ENCODE measurements around the gene ECHS1.

Gene ECHS1

GRCh38 chr10:133350283-133350949 lies 22.7 kb downstream of the ECHS1 start:
- no peak for DNase-seq (ENCODE audit: low read depth)
- no peak overlapping the region for H3K4me3 ChIP-seq (ENCODE audit: low read depth, low read length)
- TF ChIP-seq CTCF (IDR thresholded peaks at IDR 0.05; ENCODE audit: low read depth, low read length) = no peak
- no peak for TF ChIP-seq MAX (IDR thresholded peaks at IDR 0.05; ENCODE audit: low read depth, low read length)
- no peak for TF ChIP-seq MYC (IDR thresholded peaks at IDR 0.05; ENCODE audit: low read depth, low read length)
- TF ChIP-seq POLR2A (IDR thresholded peaks at IDR 0.05; ENCODE audit: extremely low read depth, insufficient read length) = no peak

GRCh38 chr10:133349577-133350011 lies 23.6 kb downstream of the ECHS1 start:
- no peak overlapping the region for H3K4me3 ChIP-seq (ENCODE audit: low read depth, low read length)
- TF ChIP-seq MAX (IDR thresholded peaks at IDR 0.05; ENCODE audit: low read depth, low read length) (no peak), POLR2A (IDR thresholded peaks at IDR 0.05; ENCODE audit: extremely low read depth, insufficient read length) (no peak)
- DNase-seq (ENCODE audit: low read depth) = no peak

- no peak overlapping the region for H3K4me3 ChIP-seq (ENCODE audit: low read depth, low read length)
- no peak for DNase-seq (ENCODE audit: low read depth)
- TF ChIP-seq CTCF (IDR thresholded peaks at IDR 0.05; ENCODE audit: low read depth, low read length) (no peak), MYC (IDR thresholded peaks at IDR 0.05; ENCODE audit: low read depth, low read length) (no peak), MAX (IDR thresholded peaks at IDR 0.05; ENCODE audit: low read depth, low read length) (no peak), POLR2A (IDR thresholded peaks at IDR 0.05; ENCODE audit: extremely low read depth, insufficient read length) (no peak)
Measured at GRCh38 chr10:133349160-133349568, 24.0 kb downstream of the ECHS1 start.

GRCh38 chr10:133347710-133348517 lies 25.2 kb downstream of the ECHS1 start:
- no peak for TF ChIP-seq CTCF (IDR thresholded peaks at IDR 0.05; ENCODE audit: low read depth, low read length)
- no peak overlapping the region for H3K4me3 ChIP-seq (ENCODE audit: low read depth, low read length)

GRCh38 chr10:133346413-133346812 lies 26.7 kb downstream of the ECHS1 start:
- TF ChIP-seq POLR2A (IDR thresholded peaks at IDR 0.05; ENCODE audit: extremely low read depth, insufficient read length) (no peak), MYC (IDR thresholded peaks at IDR 0.05; ENCODE audit: low read depth, low read length) (no peak), MAX (IDR thresholded peaks at IDR 0.05; ENCODE audit: low read depth, low read length) (no peak), CTCF (IDR thresholded peaks at IDR 0.05; ENCODE audit: low read depth, low read length) (no peak)
- no peak for DNase-seq (ENCODE audit: low read depth)

More at GRCh38 chr10:133347710-133348517, 25.2 kb downstream of the ECHS1 start:
- DNase-seq (ENCODE audit: low read depth) = no peak

GRCh38 chr10:133344236-133344635 lies 28.9 kb downstream of the ECHS1 start:
- no peak overlapping the region for H3K4me3 ChIP-seq (ENCODE audit: low read depth, low read length)
- DNase-seq (ENCODE audit: low read depth) = no peak
- TF ChIP-seq CTCF (IDR thresholded peaks at IDR 0.05; ENCODE audit: low read depth, low read length) (no peak), MYC (IDR thresholded peaks at IDR 0.05; ENCODE audit: low read depth, low read length) (no peak), POLR2A (IDR thresholded peaks at IDR 0.05; ENCODE audit: extremely low read depth, insufficient read length) (no peak), MAX (IDR thresholded peaks at IDR 0.05; ENCODE audit: low read depth, low read length) (no peak)

More at GRCh38 chr10:133346413-133346812, 26.7 kb downstream of the ECHS1 start:
- no peak overlapping the region for H3K4me3 ChIP-seq (ENCODE audit: low read depth, low read length)
